HCT116 (cell line): ENCODE results near the gene ELK4. TPM values are rescaled to one million over a fixed set of nuclear protein-coding genes. Genes with fewer than 3 reads are reported as not detected.

Experiments used
- ATAC-seq: fragments of 200-7000 bp; cut with Tn5 transposase; 2 replicates; pipeline ENCODE4 v1.9.1; 2020; ENCODE audit warnings: mild to moderate bottlenecking, moderate library complexity
- BruUV-seq: library from RNA; stranded (reverse); fragments of 400-500 nt; replicated peaks from 2 replicates; lab custom pipeline; 2021; lab: Mats Ljungman, UMichigan
- CTCF ChIA-PET: fragments of 300-600 bp; sonication (Branson Sonifier 250); formaldehyde crosslinking; loops from one replicate; lab custom pipeline; 2021; ENCODE audit warnings: antibody characterized with exemption; lab: Charles Lee
- POLR2A ChIA-PET: fragments of 300-600, 350-600 bp; sonication (Branson Sonifier 250); formaldehyde crosslinking; loops from one replicate; lab custom pipeline; 2021; ENCODE audit warnings: antibody characterized with exemption; lab: Charles Lee
- RAD21 ChIA-PET, 2 experiments: fragments of 300-600 bp; sonication (Branson Sonifier 250); formaldehyde crosslinking; loops; one replicate each; lab custom pipeline; 2023; ENCODE audit warnings: low total read pairs in 2 of 2; ENCODE audit not compliant: uncharacterized antibody in 2 of 2, unreplicated experiment in 2 of 2, low non-redundant PET in 1 of 2; lab: Charles Lee
- DNase-seq: peaks from one replicate; pipeline ENCODE4 v3.0.0-alpha.2; 2010; ENCODE audit warnings: low read depth, low spot score
- H2AFZ ChIP-seq: fragments of 200-600 bp; shearing (Covaris generic), sonication (generic); 2 replicates; pipeline ENCODE4 v1.6.1; 2017; ENCODE audit warnings: low read depth, mixed run types, mixed read lengths, antibody characterized with exemption, low read length; ENCODE audit not compliant: poor library complexity, severe bottlenecking
- H3K27ac ChIP-seq: 2 replicates; pipeline ENCODE4 v1.5.1; 2012; ENCODE audit warnings: low read depth, low read length
- H3K27me3 ChIP-seq: fragments of 200-600 bp; sonication (generic); 2 replicates; pipeline ENCODE4 v1.6.1; 2016; ENCODE audit warnings: mixed run types, low read length, mixed read lengths; ENCODE audit not compliant: insufficient read depth
- H3K36me3 ChIP-seq, 2 experiments: fragments of 200-500 bp in 1 of 2; fragments of 200-600 bp in 1 of 2; sonication (Bioruptor generic) in 1 of 2; sonication (generic) in 1 of 2; 2 replicates each; pipeline versions ENCODE4 v1.5.1 to v1.6.1; 2014 to 2016; ENCODE audit warnings: low read length in 2 of 2, inconsistent platforms in 1 of 2, mixed read lengths in 1 of 2, mixed run types in 1 of 2; ENCODE audit not compliant: insufficient read depth in 2 of 2, control insufficient read depth in 1 of 2
- H3K4me1 ChIP-seq, 2 experiments: fragments of 200-600 bp in 1 of 2; sonication (generic) in 1 of 2; 2 replicates each; pipeline versions ENCODE4 v1.5.1 to v1.6.1; 2012 to 2017; ENCODE audit warnings: low read length in 2 of 2, inconsistent platforms in 1 of 2, mild to moderate bottlenecking in 1 of 2, mixed read lengths in 1 of 2, mixed run types in 1 of 2, moderate library complexity in 1 of 2; ENCODE audit not compliant: insufficient read depth in 2 of 2, control insufficient read depth in 1 of 2
- H3K4me2 ChIP-seq: fragments of 200-600 bp; sonication (generic); 2 replicates; pipeline ENCODE4 v1.6.1; 2017; ENCODE audit warnings: mixed run types, low read length, mixed read lengths
- H3K4me3 ChIP-seq, 2 experiments: fragments of 200-600 bp in 1 of 2; sonication (generic) in 1 of 2; replicated peaks in 1 of 2; 2 replicates each; pipeline ENCODE4 v1.5.1; 2011 to 2016; ENCODE audit warnings: low read length in 2 of 2, control low read depth in 1 of 2, low read depth in 1 of 2, mild to moderate bottlenecking in 1 of 2, mixed read lengths in 1 of 2, mixed run types in 1 of 2
- H3K79me2 ChIP-seq: fragments of 200-600 bp; sonication (generic); 2 replicates; pipeline ENCODE4 v1.6.1; 2017; ENCODE audit warnings: mild to moderate bottlenecking, mixed run types, low read length, moderate library complexity, mixed read lengths; ENCODE audit not compliant: insufficient read depth
- H3K9ac ChIP-seq: fragments of 200-600 bp; sonication (generic); 2 replicates; pipeline ENCODE4 v1.6.1; 2016; ENCODE audit warnings: low read length, mixed read lengths
- H3K9me2 ChIP-seq: fragments of 200-600 bp; sonication (generic), shearing (Covaris generic); 2 replicates; pipeline ENCODE4 v1.6.1; 2017; ENCODE audit warnings: mixed run types, mild to moderate bottlenecking, moderate library complexity; ENCODE audit not compliant: insufficient read depth
- H3K9me3 ChIP-seq, 2 experiments: fragments of 200-500 bp in 1 of 2; fragments of 200-600 bp in 1 of 2; sonication (Bioruptor generic) in 1 of 2; sonication (generic) in 1 of 2; 2 replicates each; pipeline ENCODE4 v1.6.1; 2014 to 2017; ENCODE audit warnings: low read length in 2 of 2, mixed read lengths in 2 of 2, inconsistent platforms in 1 of 2, low read depth in 1 of 2, mild to moderate bottlenecking in 1 of 2, mixed run types in 1 of 2, moderate library complexity in 1 of 2; ENCODE audit not compliant: control insufficient read depth in 1 of 2, insufficient read depth in 1 of 2
- H4K20me1 ChIP-seq: fragments of 200-600 bp; sonication (generic), shearing (Covaris generic); 2 replicates; pipeline ENCODE4 v1.6.1; 2017; ENCODE audit warnings: mixed run types, mild to moderate bottlenecking, moderate library complexity; ENCODE audit not compliant: insufficient read depth
- CEBPB ChIP-seq: IDR thresholded peaks from 2 replicates; pipeline ENCODE4 v1.6.1; 2012; ENCODE audit warnings: low read depth
- ELF1 ChIP-seq: IDR thresholded peaks from 2 replicates; pipeline ENCODE4 v1.6.1; 2012; ENCODE audit warnings: low read depth, borderline replicate concordance
- EZH2 ChIP-seq: fragments of 200-600 bp; sonication (generic); IDR thresholded peaks from 2 replicates; pipeline ENCODE4 v1.6.1; 2017; ENCODE audit warnings: antibody characterized with exemption, mixed run types
- FOSL1 ChIP-seq: IDR thresholded peaks from 2 replicates; pipeline ENCODE4 v1.6.1; 2012; ENCODE audit warnings: low read depth
- JUND ChIP-seq: IDR thresholded peaks from 2 replicates; pipeline ENCODE4 v1.6.1; 2012
- SP1 ChIP-seq: IDR thresholded peaks from 2 replicates; pipeline ENCODE4 v1.6.1; 2012; ENCODE audit warnings: low read depth
- TCF7L2 ChIP-seq: IDR thresholded peaks from 2 replicates; pipeline ENCODE4 v1.7.0; 2011; ENCODE audit warnings: borderline replicate concordance, inconsistent platforms; ENCODE audit not compliant: insufficient read depth, insufficient read length; ENCODE audit errors: extremely low read depth
- intact Hi-C: fragments of 100-400 bp; cut with micrococcal nuclease; formaldehyde crosslinking; loops from 2 replicates; pipeline ENCODE4 v1.10.0; 2022
- total RNA-seq: library from RNA; stranded (reverse); gene quantifications from one replicate; pipeline ENCODE4 v1.2.1, GENCODE V29; 2021; ENCODE audit not compliant: unreplicated experiment
- TF ChIP-seq, protein P1 (sequence below): IDR thresholded peaks from 2 replicates; pipeline ENCODE4 v1.6.1; 2012
- TF ChIP-seq, protein P2 (sequence below): IDR thresholded peaks from 2 replicates; pipeline ENCODE4 v1.6.1; 2011; ENCODE audit warnings: mild to moderate bottlenecking, low read length, moderate library complexity; ENCODE audit not compliant: insufficient replicate concordance; ENCODE audit errors: extremely low read depth
- TF ChIP-seq, protein P3 (sequence below), 3 experiments: fragments of 200-600 bp in 1 of 3; sonication (generic) in 1 of 3; IDR thresholded peaks in 2 of 3; conservative IDR thresholded peaks in 1 of 3; 2 replicates each; pipeline ENCODE4 v1.5.1; 2012 to 2017; ENCODE audit warnings: low read depth in 2 of 3, low read length in 2 of 3, antibody characterized with exemption in 1 of 3, borderline replicate concordance in 1 of 3, control low read depth in 1 of 3, mild to moderate bottlenecking in 1 of 3, mixed read lengths in 1 of 3, mixed run types in 1 of 3, moderate library complexity in 1 of 3; ENCODE audit not compliant: insufficient read depth in 1 of 3

The ELK4 gene
- total RNA-seq, 1 experiment from 2014 or later, result 46.2 TPM

DNA sequence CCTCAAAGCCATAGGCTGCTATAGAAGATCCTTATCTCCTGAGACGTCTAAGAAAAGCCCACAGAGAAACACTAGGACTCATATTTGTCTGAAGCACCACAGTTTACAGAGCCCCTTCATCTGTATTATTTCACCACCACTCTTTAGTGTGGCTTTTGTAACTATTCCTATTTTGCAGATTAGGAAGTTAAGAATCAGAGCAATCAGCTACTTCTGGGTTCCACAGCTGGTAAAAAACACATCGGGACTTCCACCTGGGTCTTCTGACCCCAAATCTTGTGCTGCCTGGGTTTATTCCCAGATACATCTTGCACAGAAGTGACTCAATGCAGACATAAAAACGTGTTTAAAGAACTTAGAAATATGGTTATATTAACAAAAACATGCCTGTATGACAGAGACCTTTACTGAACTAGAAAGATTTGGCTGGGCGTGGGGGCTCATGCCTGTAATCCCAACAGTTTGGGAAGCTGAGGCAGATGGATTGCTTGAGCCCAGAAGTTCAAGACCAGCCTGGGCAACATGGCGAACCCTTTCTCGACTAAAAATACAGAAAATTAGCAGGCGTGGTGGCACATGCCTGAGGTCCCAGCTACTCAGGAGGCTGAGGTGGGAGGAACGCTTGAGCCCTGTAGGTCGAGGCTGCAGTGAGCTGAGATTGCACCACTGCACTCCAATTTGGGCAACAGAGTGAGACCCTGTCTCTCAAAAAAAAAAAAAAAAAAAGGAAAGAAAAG lies 40.9 kb downstream of the ELK4 start:
- POLR2A ChIA-PET, result interaction anchor here (1.3 to 1.4 kb wide), 2 partner anchors 40 to 41 kb away, joined by 4 read pairs; no protein-coding TSS in a partner anchor

More for the DNA sequence above, 40.9 kb downstream of the ELK4 start:
- no peaks in the 10 kb centered on the region for H3K27me3 ChIP-seq
- H3K4me3 ChIP-seq, result no peak overlapping the region
- ATAC-seq (no peak), DNase-seq (no peak)
- no peaks in the 10 kb centered on the region for H3K36me3 ChIP-seq
- H2AFZ ChIP-seq, result no peak overlapping the region
- H3K9me2 ChIP-seq, result no peaks in the 10 kb centered on the region
- no TSS peak for BruUV-seq
- no peak overlapping the region for H3K4me2 ChIP-seq
- no peaks in the 10 kb centered on the region for H3K79me2 ChIP-seq
- ChIA-PET CTCF (interaction anchor here (0.7 to 8.1 kb wide), 11 partner anchors 10 to 880 kb away, joined by 3 to 230 read pairs (median 5); partner anchors contain the start of gene ELK4), RAD21 (interaction anchor here (0.6 to 2.9 kb wide), 7 partner anchors 41 to 386 kb away, joined by 3 to 45 read pairs (median 5); partner anchors contain the start of genes ELK4 (in 1 of the 2) and SLC41A1 (in 1 of the 2))
- H3K9me3 ChIP-seq, result no peaks in the 10 kb centered on the region
- TF ChIP-seq, protein P1, sequence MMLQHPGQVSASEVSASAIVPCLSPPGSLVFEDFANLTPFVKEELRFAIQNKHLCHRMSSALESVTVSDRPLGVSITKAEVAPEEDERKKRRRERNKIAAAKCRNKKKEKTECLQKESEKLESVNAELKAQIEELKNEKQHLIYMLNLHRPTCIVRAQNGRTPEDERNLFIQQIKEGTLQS, result no peak
- TF ChIP-seq SP1, result no peak
- no peak for TF ChIP-seq TCF7L2
- TF ChIP-seq, protein P2, sequence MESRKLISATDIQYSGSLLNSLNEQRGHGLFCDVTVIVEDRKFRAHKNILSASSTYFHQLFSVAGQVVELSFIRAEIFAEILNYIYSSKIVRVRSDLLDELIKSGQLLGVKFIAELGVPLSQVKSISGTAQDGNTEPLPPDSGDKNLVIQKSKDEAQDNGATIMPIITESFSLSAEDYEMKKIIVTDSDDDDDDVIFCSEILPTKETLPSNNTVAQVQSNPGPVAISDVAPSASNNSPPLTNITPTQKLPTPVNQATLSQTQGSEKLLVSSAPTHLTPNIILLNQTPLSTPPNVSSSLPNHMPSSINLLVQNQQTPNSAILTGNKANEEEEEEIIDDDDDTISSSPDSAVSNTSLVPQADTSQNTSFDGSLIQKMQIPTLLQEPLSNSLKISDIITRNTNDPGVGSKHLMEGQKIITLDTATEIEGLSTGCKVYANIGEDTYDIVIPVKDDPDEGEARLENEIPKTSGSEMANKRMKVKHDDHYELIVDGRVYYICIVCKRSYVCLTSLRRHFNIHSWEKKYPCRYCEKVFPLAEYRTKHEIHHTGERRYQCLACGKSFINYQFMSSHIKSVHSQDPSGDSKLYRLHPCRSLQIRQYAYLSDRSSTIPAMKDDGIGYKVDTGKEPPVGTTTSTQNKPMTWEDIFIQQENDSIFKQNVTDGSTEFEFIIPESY, result no peak
- no peak for TF ChIP-seq EZH2
- TF ChIP-seq ELF1, result no peak
- no peak for TF ChIP-seq FOSL1
- no peak for TF ChIP-seq JUND
- TF ChIP-seq, protein P3, sequence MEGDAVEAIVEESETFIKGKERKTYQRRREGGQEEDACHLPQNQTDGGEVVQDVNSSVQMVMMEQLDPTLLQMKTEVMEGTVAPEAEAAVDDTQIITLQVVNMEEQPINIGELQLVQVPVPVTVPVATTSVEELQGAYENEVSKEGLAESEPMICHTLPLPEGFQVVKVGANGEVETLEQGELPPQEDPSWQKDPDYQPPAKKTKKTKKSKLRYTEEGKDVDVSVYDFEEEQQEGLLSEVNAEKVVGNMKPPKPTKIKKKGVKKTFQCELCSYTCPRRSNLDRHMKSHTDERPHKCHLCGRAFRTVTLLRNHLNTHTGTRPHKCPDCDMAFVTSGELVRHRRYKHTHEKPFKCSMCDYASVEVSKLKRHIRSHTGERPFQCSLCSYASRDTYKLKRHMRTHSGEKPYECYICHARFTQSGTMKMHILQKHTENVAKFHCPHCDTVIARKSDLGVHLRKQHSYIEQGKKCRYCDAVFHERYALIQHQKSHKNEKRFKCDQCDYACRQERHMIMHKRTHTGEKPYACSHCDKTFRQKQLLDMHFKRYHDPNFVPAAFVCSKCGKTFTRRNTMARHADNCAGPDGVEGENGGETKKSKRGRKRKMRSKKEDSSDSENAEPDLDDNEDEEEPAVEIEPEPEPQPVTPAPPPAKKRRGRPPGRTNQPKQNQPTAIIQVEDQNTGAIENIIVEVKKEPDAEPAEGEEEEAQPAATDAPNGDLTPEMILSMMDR (IDR thresholded peaks at IDR 0.05 in 2 of 3, conservative IDR thresholded peaks at IDR 0.05 in 1 of 3; ENCODE audit: borderline replicate concordance in 1 of 3, insufficient read depth in 1 of 3, low read depth in 2 of 3, low read length in 2 of 3), result no peak
- no peak for TF ChIP-seq CEBPB
- no peaks in the 10 kb centered on the region for H4K20me1 ChIP-seq
- intact Hi-C loops, result loop anchor here (2.0 to 10.0 kb wide), 3 partner anchors 120 to 386 kb away; no protein-coding TSS in a partner anchor
- no peak overlapping the region for H3K9ac ChIP-seq
- no peak overlapping the region for H3K27ac ChIP-seq
- peaks cover 0 to 11% of the 10 kb centered on the region in 2 experiments; a peak in 2 of 4 replicates for H3K4me1 ChIP-seq
